Caco-2 (cell line): ENCODE measurements around the gene CRYGC. TPM values are rescaled to one million over a fixed set of nuclear protein-coding genes. Genes with fewer than 3 reads are reported as not detected.

ENCODE experiments used
- BruUV-seq: library from RNA; stranded (reverse); fragments of 400-500 nt; replicated peaks from 2 replicates; lab custom pipeline; 2021; lab: Mats Ljungman, UMichigan
- CTCF ChIA-PET: fragments of 300-600 bp; sonication (Branson Sonifier 250); formaldehyde crosslinking; loops from one replicate; lab custom pipeline; 2022; ENCODE audit warnings: antibody characterized with exemption; lab: Charles Lee
- POLR2A ChIA-PET: fragments of 300-600 bp; sonication (Branson Sonifier 250); formaldehyde crosslinking; loops from one replicate; lab custom pipeline; 2022; ENCODE audit warnings: antibody characterized with exemption; lab: Charles Lee
- DNase-seq, 2 experiments: peaks; one replicate each; pipeline versions ENCODE4 v3.0.0 to v3.0.0-alpha.2; 2020 to 2022
- H3K27me3 ChIP-seq: replicated peaks from 2 replicates; pipeline ENCODE4 v1.6.0; 2011; ENCODE audit warnings: low read length; ENCODE audit not compliant: control insufficient read depth, insufficient read depth
- H3K36me3 ChIP-seq: 2 replicates; pipeline ENCODE4 v1.5.1; 2011; ENCODE audit warnings: low read length; ENCODE audit not compliant: control insufficient read depth, insufficient read depth
- H3K4me1 ChIP-seq: fragments of 250-450 bp; sonication (Bioruptor Pico); 2 replicates; pipeline ENCODE4 v1.5.1; 2020; ENCODE audit warnings: mild to moderate bottlenecking
- H3K4me3 ChIP-seq: 2 replicates; pipeline ENCODE4 v1.5.1; 2011; ENCODE audit warnings: low read depth, mild to moderate bottlenecking, control low read depth, low read length
- H3K9me3 ChIP-seq: fragments of 250-450 bp; sonication (Bioruptor Pico); 2 replicates; pipeline ENCODE4 v1.5.1; 2020; ENCODE audit warnings: mild to moderate bottlenecking, moderate library complexity
- H3K27ac Mint-ChIP-seq: one replicate; pipeline ENCODE4 v1.8.0; 2022; ENCODE audit warnings: mixed read lengths; ENCODE audit not compliant: unreplicated experiment
- H3K27me3 Mint-ChIP-seq: one replicate; pipeline ENCODE4 v1.8.0; 2022; ENCODE audit warnings: mixed read lengths; ENCODE audit not compliant: insufficient read depth, unreplicated experiment
- H3K36me3 Mint-ChIP-seq: one replicate; pipeline ENCODE4 v1.8.0; 2022; ENCODE audit warnings: mild to moderate bottlenecking, mixed read lengths; ENCODE audit not compliant: insufficient read depth, unreplicated experiment
- H3K4me1 Mint-ChIP-seq: one replicate; pipeline ENCODE4 v1.8.0; 2022; ENCODE audit warnings: low read depth, mixed read lengths; ENCODE audit not compliant: unreplicated experiment
- H3K4me3 Mint-ChIP-seq: one replicate; pipeline ENCODE4 v1.8.0; 2022; ENCODE audit warnings: mild to moderate bottlenecking, moderate library complexity, mixed read lengths; ENCODE audit not compliant: unreplicated experiment
- H3K9me3 Mint-ChIP-seq: one replicate; pipeline ENCODE4 v1.8.0; 2022; ENCODE audit warnings: mixed read lengths; ENCODE audit not compliant: unreplicated experiment
- intact Hi-C: fragments of 100-400 bp; cut with micrococcal nuclease; formaldehyde crosslinking; loops from one replicate; pipeline ENCODE4 v1.10.0; 2022; ENCODE audit not compliant: unreplicated experiment
- total RNA-seq: library from RNA; stranded (reverse); gene quantifications from 2 replicates; pipeline ENCODE4 v1.2.3, GENCODE V29; 2022
- TF ChIP-seq, protein P1 (sequence below), 2 experiments: fragments of 200-600 bp in 1 of 2; IDR thresholded peaks; 1 replicate in 1 of 2; 2 replicates in 1 of 2; pipeline versions ENCODE4 v1.5.1 to v1.8.0; 2011 to 2022; ENCODE audit warnings: antibody characterized with exemption in 1 of 2, control low read depth in 1 of 2, inconsistent platforms in 1 of 2, low read depth in 1 of 2, low read length in 1 of 2, mild to moderate bottlenecking in 1 of 2, moderate library complexity in 1 of 2; ENCODE audit not compliant: insufficient read depth in 1 of 2, severe bottlenecking in 1 of 2, unreplicated experiment in 1 of 2

The CRYGC gene
- total RNA-seq, 1 experiment from 2014 or later, result not detected

DNA sequence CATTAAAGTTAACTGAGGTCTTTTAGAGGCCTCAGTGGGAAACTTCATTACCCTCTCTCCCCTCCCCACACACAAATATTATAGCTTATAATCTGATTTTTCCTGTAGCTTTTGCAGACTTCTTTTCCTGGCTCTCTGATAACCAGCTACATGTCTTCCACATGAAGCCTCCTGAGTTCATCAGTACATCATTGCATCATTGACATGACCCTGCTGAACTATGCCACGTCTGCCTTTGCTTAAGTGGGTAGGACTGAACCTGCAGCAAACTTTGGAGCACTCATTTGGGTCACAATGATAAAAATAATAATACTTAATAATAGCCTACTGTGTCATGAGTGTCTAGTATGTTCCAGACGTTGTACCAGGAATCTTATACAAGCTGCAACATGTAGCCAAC is 26.8 kb upstream of the CRYGC start:
- intact Hi-C loops, result no loop called here
- BruUV-seq, result no TSS peak
- CTCF ChIA-PET, result no interaction called here

DNA sequence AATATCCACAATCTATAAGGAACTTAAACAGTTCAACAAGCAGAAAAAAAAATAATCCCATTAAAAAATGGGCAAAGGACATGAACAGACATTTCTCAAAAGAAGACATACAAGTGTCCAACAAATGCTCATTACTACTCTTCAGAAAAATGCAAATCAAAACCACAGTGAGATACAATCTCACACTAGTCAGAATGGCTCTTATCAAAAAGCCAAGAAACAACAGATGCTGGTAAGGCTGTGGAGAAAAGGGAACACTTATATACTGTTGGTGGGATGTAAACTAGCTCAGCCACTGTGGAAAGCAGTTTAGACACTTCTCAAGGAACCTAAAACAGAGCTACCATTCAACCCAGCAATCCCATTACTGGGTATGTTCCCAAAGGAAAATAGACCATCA is 23.5 kb upstream of the CRYGC start:
- no TSS peak for BruUV-seq
- Mint-ChIP-seq H3K36me3 (no peaks in the 10 kb centered on the region), H3K27me3 (no peaks in the 10 kb centered on the region), H3K4me1 (no peaks in the 10 kb centered on the region), H3K27ac (no peak overlapping the region), H3K9me3 (peaks cover 10% of the 10 kb centered on the region), H3K4me3 (no peak overlapping the region)
- intact Hi-C loops, result no loop called here
- Histone ChIP-seq H3K4me3 (no peak overlapping the region), H3K27me3 (no peaks in the 10 kb centered on the region), H3K4me1 (no peaks in the 10 kb centered on the region), H3K9me3 (no peaks in the 10 kb centered on the region), H3K36me3 (no peaks in the 10 kb centered on the region)
- POLR2A ChIA-PET, result no interaction called here
- CTCF ChIA-PET, result no interaction called here
- TF ChIP-seq, protein P1, sequence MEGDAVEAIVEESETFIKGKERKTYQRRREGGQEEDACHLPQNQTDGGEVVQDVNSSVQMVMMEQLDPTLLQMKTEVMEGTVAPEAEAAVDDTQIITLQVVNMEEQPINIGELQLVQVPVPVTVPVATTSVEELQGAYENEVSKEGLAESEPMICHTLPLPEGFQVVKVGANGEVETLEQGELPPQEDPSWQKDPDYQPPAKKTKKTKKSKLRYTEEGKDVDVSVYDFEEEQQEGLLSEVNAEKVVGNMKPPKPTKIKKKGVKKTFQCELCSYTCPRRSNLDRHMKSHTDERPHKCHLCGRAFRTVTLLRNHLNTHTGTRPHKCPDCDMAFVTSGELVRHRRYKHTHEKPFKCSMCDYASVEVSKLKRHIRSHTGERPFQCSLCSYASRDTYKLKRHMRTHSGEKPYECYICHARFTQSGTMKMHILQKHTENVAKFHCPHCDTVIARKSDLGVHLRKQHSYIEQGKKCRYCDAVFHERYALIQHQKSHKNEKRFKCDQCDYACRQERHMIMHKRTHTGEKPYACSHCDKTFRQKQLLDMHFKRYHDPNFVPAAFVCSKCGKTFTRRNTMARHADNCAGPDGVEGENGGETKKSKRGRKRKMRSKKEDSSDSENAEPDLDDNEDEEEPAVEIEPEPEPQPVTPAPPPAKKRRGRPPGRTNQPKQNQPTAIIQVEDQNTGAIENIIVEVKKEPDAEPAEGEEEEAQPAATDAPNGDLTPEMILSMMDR (IDR thresholded peaks at IDR 0.05; ENCODE audit: insufficient read depth in 1 of 2, low read depth in 1 of 2, low read length in 1 of 2, severe bottlenecking in 1 of 2, unreplicated experiment in 1 of 2), result no peak
- no peak for DNase-seq

More for the DNA sequence above, 26.8 kb upstream of the CRYGC start:
- H3K4me1 ChIP-seq, result no peaks in the 10 kb centered on the region
- POLR2A ChIA-PET, result no interaction called here
- no peak overlapping the region for H3K4me3 ChIP-seq
- no peak for DNase-seq
- TF ChIP-seq, protein P1 (IDR thresholded peaks at IDR 0.05; ENCODE audit: insufficient read depth in 1 of 2, low read depth in 1 of 2, low read length in 1 of 2, severe bottlenecking in 1 of 2, unreplicated experiment in 1 of 2), result no peak
- H3K27me3 ChIP-seq, result no peaks in the 10 kb centered on the region
- Mint-ChIP-seq H3K9me3 (no peaks in the 10 kb centered on the region), H3K4me3 (no peak overlapping the region), H3K4me1 (no peaks in the 10 kb centered on the region), H3K27ac (no peak overlapping the region), H3K36me3 (no peaks in the 10 kb centered on the region), H3K27me3 (no peaks in the 10 kb centered on the region)
- no peaks in the 10 kb centered on the region for H3K36me3 ChIP-seq
- no peaks in the 10 kb centered on the region for H3K9me3 ChIP-seq

DNA sequence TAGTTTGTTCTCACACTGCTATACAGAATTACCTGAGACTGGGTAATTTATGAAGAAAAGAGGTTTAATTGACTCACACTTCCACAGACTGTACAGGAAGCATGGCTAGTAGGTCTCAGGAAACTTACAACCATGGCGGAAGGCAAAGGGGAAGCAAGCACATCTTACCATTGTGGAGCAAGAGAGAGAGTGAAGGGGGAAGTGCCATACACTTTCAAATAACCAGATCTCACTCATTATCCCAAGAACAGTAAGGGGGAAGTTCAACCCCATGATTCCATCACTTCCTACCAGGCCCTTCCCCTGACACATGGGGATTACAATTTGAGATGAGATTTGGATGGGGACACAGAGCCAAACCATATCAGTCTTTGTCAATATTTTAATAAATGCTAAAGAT is 21.3 kb upstream of the CRYGC start:
- Mint-ChIP-seq H3K27ac (no peak overlapping the region), H3K4me1 (peaks cover 7% of the 10 kb centered on the region), H3K27me3 (no peaks in the 10 kb centered on the region), H3K36me3 (no peaks in the 10 kb centered on the region), H3K9me3 (peaks cover 10% of the 10 kb centered on the region), H3K4me3 (no peak overlapping the region)
- ChIA-PET CTCF (no interaction called here), POLR2A (no interaction called here)
- intact Hi-C loops, result no loop called here
- H3K9me3 ChIP-seq, result no peaks in the 10 kb centered on the region
- no peak overlapping the region for H3K4me3 ChIP-seq
- DNase-seq, result no peak
- no peaks in the 10 kb centered on the region for H3K27me3 ChIP-seq
- TF ChIP-seq, protein P1 (IDR thresholded peaks at IDR 0.05; ENCODE audit: insufficient read depth in 1 of 2, low read depth in 1 of 2, low read length in 1 of 2, severe bottlenecking in 1 of 2, unreplicated experiment in 1 of 2), result no peak
- no peaks in the 10 kb centered on the region for H3K36me3 ChIP-seq
- no peaks in the 10 kb centered on the region for H3K4me1 ChIP-seq
- BruUV-seq, result no TSS peak
